GM06990 (cell line): Measurements from ENCODE around the gene PLAAT2.
"Not testable (repeated sequence)": the region's sequence is repeated elsewhere in the genome, so short reads cannot be mapped to it uniquely, and the experiment has no call there.

Source experiments
- DNase-seq: peaks from one replicate; pipeline ENCODE4 v3.0.0-alpha.2; 2011; ENCODE audit not compliant: insufficient read length; ENCODE audit errors: extremely low read depth
- H3K27me3 ChIP-seq: replicated peaks from 2 replicates; pipeline ENCODE4 v1.6.0; 2011; ENCODE audit warnings: low read length; ENCODE audit not compliant: control insufficient read depth, insufficient read depth
- H3K36me3 ChIP-seq: 2 replicates; pipeline ENCODE4 v1.5.1; 2011; ENCODE audit warnings: low read length; ENCODE audit not compliant: control insufficient read depth, insufficient read depth
- H3K4me3 ChIP-seq: replicated peaks from 2 replicates; pipeline ENCODE4 v1.5.1; 2011; ENCODE audit warnings: low read depth, mild to moderate bottlenecking, control low read depth, low read length
- CTCF ChIP-seq: IDR thresholded peaks from 2 replicates; pipeline ENCODE4 v1.5.1; 2011; ENCODE audit warnings: low read length, control low read depth, mild to moderate bottlenecking, inconsistent platforms; ENCODE audit not compliant: insufficient read depth, poor library complexity, severe bottlenecking

Gene PLAAT2

GRCh38 chr11:63548178-63548577 lies 15.0 kb downstream of the PLAAT2 start:
- TF ChIP-seq CTCF = no peak
- Histone ChIP-seq H3K27me3 (no peaks in the 10 kb centered on the region), H3K36me3 (no peaks in the 10 kb centered on the region), H3K4me3 (no peak overlapping the region)
- no peak for DNase-seq

GRCh38 chr11:63547061-63547460 lies 16.1 kb downstream of the PLAAT2 start:
- no peak for TF ChIP-seq CTCF
- no peaks in the 10 kb centered on the region for H3K27me3 ChIP-seq
- no peaks in the 10 kb centered on the region for H3K36me3 ChIP-seq
- H3K4me3 ChIP-seq = no peak overlapping the region
- DNase-seq = no peak

- Histone ChIP-seq H3K36me3 (no peaks in the 10 kb centered on the region), H3K4me3 (no peak overlapping the region), H3K27me3 (no peaks in the 10 kb centered on the region)
- DNase-seq = no peak
- TF ChIP-seq CTCF = no peak
Observed at GRCh38 chr11:63543711-63544110, 19.5 kb downstream of the PLAAT2 start.

GRCh38 chr11:63542506-63542905 lies 20.7 kb downstream of the PLAAT2 start:
- H3K27me3 ChIP-seq, H3K4me3 ChIP-seq, DNase-seq, H3K36me3 ChIP-seq: not testable (repeated sequence)

GRCh38 chr11:63537293-63538101 lies 25.7 kb downstream of the PLAAT2 start:
- TF ChIP-seq CTCF = no peak
- peak overlapping the region; percentile 40; the same call in 1 of the 2 replicates for H3K4me3 ChIP-seq
- no peaks in the 10 kb centered on the region for H3K36me3 ChIP-seq
- H3K27me3 ChIP-seq = no peaks in the 10 kb centered on the region
- DNase-seq = no peak

GRCh38 chr11:63536669-63537292 lies 26.4 kb downstream of the PLAAT2 start, which contains the start of gene PLAAT4:
PLAAT4 (plus strand) TSS chr11:63536808; CDS start chr11:63536869, 61 bp downstream.
- no peak for TF ChIP-seq CTCF
- Histone ChIP-seq H3K36me3 (no peaks in the 10 kb centered on the region), H3K27me3 (no peaks in the 10 kb centered on the region), H3K4me3 (peak within 1 kb of the TSS; percentile 40)
- DNase-seq = peak; percentile 29
